GM12801 (cell line): ENCODE results near the gene CYP2W1.

Experiments
- CTCF ChIP-seq: IDR thresholded peaks from one replicate; pipeline ENCODE4 v1.5.1; 2011; ENCODE audit warnings: control low read depth; ENCODE audit not compliant: insufficient read length; ENCODE audit errors: extremely low read depth

CYP2W1 gene

GRCh38 chr7:1021366-1021765 is 38.4 kb downstream of the CYP2W1 start:
- TF ChIP-seq CTCF = no peak

DNA sequence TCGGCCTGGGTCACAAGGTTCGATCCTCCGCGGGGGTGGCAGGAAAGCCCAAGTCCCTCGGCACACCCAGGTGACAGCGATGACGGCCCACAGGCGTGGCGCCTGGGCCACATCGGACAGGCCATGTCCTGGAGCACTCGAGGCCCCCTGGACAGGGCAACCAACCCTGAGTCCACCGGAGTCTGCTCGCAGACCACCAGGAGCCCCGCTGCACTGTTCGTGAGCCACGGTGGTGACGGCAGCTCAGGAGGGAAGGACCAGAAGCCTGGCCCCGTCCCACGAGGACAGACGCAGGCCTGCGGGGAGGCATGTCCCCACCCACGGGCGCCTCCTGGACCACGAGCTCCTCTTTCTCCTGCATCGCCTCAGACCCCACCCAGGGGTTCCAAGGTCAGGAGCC is 39.0 kb downstream of the CYP2W1 start:
- no peak for TF ChIP-seq CTCF

DNA sequence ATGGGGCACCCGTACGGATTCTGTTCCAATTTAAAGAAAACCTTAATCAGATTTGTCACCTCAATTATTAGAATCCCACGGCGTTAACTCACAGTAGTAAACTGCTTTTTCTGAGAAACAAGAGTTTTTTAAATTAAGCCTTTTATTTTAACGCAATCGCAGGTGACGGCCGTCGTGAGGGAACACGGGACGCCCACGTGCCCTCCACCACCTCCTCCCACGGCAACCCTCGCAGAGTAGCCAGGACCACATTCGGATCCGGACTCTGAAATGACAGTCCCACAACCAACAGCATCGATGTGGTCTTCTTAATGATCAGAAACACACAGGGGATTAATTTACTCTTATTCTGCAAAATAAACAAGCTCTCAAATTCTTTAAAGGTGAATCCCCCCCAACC is 39.4 kb downstream of the CYP2W1 start:
- TF ChIP-seq CTCF = no peak

DNA sequence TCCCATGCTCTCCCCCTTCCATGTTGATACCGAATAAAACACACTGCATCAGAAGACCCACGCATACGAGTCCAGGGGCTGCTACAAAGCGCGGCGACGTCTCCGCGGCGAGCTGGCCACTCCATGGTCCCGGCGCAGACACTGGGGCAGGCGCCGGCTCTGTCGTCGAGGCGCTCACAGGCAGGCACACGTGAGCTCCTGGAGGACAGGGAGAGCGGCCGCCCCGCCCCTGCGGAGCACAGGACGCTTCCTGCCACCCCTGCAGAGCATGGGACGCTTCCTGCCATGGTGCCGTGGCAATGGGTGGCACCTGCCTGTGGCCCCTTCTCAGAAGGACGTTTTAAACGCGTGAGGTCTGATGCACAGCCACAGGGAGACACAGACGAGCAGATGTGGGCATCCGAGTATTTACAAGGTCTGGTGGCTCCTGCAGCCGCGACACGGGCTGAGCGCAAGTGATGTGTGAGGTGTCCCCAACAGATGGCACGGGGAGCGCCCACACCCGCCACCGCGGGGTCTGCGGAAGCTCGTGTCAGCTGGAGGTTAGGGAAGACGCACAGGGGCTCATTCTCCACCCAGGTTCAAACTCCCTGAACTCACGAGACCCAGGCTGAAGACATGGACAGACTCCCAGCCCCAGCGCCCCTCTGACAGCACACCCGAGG is 40.0 kb downstream of the CYP2W1 start:
- no peak for TF ChIP-seq CTCF

GRCh38 chr7:1024331-1024841 is 41.4 kb downstream of the CYP2W1 start:
- no peak for TF ChIP-seq CTCF

GRCh38 chr7:1024876-1025742 is 42.1 kb downstream of the CYP2W1 start:
- TF ChIP-seq CTCF = no peak

- no peak for TF ChIP-seq CTCF
Measured at GRCh38 chr7:1025743-1026581, 43.0 kb downstream of the CYP2W1 start.
